K562 (cell line): ENCODE measurements around the gene SPRY2. TPM values are rescaled to one million over a fixed set of nuclear protein-coding genes. Genes with fewer than 3 reads are reported as not detected.

Experiments used
- BCOR ChIP-seq: fragments of 450-650 bp; IDR thresholded peaks from 2 replicates; pipeline ENCODE4 v1.6.1; 2016
- ELF2 ChIP-seq: fragments of 250-450 bp; sonication (Bioruptor Pico); IDR thresholded peaks from 2 replicates; pipeline ENCODE4 v1.5.0; 2021; ENCODE audit warnings: mild to moderate bottlenecking
- FOS ChIP-seq: IDR thresholded peaks from 3 replicates; pipeline ENCODE4 v1.6.1; 2011; ENCODE audit not compliant: insufficient read length; ENCODE audit errors: extremely low read depth
- FUS ChIP-seq: fragments of 200-400 bp; formaldehyde crosslinking; optimal IDR thresholded peaks from 2 replicates; pipeline ENCODE3; 2017; ENCODE audit warnings: low read depth, low read length
- HNRNPH1 ChIP-seq: fragments of 200-400 bp; formaldehyde crosslinking; optimal IDR thresholded peaks from 2 replicates; pipeline ENCODE3; 2017; ENCODE audit warnings: low read depth, mild to moderate bottlenecking, low read length, moderate library complexity
- HNRNPUL1 ChIP-seq: fragments of 200-400 bp; formaldehyde crosslinking; IDR thresholded peaks from 2 replicates; pipeline ENCODE4 v1.6.1; 2017; ENCODE audit warnings: low read length
- KAT7 ChIP-seq: sonication (generic); formaldehyde crosslinking; IDR thresholded peaks from 2 replicates; pipeline ENCODE4 v1.8.0; 2022; ENCODE audit warnings: missing genetic modification reagents, mild to moderate bottlenecking, borderline replicate concordance
- KLF6 ChIP-seq: fragments of 250-450 bp; sonication (Bioruptor Pico); IDR thresholded peaks from 2 replicates; pipeline ENCODE4 v1.4.0; 2020; ENCODE audit warnings: mild to moderate bottlenecking, moderate library complexity, borderline replicate concordance
- MECOM ChIP-seq: fragments of 250-450 bp; sonication (Bioruptor Pico); IDR thresholded peaks from 2 replicates; pipeline ENCODE4 v1.8.0; 2022; ENCODE audit warnings: inconsistent platforms
- NBN ChIP-seq: fragments of 450-650 bp; IDR thresholded peaks from 2 replicates; pipeline ENCODE4 v1.6.1; 2016; ENCODE audit warnings: low read depth, mild to moderate bottlenecking
- NFIC ChIP-seq: fragments of 450-650 bp; IDR thresholded peaks from 2 replicates; pipeline ENCODE4 v1.6.1; 2017; ENCODE audit warnings: mild to moderate bottlenecking, inconsistent platforms
- PRPF4 ChIP-seq: fragments of 200-400 bp; formaldehyde crosslinking; IDR thresholded peaks from one replicate; pipeline ENCODE4 v1.6.1; 2017; ENCODE audit warnings: low read length, low read depth, mild to moderate bottlenecking; ENCODE audit not compliant: insufficient read depth, poor library complexity, severe bottlenecking
- SAFB ChIP-seq: fragments of 200-400 bp; formaldehyde crosslinking; IDR thresholded peaks from 2 replicates; pipeline ENCODE4 v1.6.1; 2017; ENCODE audit warnings: low read depth, low read length, borderline replicate concordance
- SRSF7 ChIP-seq: fragments of 200-400 bp; formaldehyde crosslinking; optimal IDR thresholded peaks from 2 replicates; pipeline ENCODE3; 2017; ENCODE audit warnings: mild to moderate bottlenecking, low read depth, low read length
- ZC3H8 ChIP-seq: fragments of 450-650 bp; IDR thresholded peaks from 2 replicates; pipeline ENCODE4 v1.6.1; 2017
- ZFP36 ChIP-seq: fragments of 150-350 bp; IDR thresholded peaks from 2 replicates; pipeline ENCODE4 v1.6.1; 2018; ENCODE audit warnings: low read length, low read depth; ENCODE audit not compliant: partially characterized antibody
- ZNF140 ChIP-seq: fragments of 250-450 bp; sonication (Bioruptor Pico); IDR thresholded peaks from 2 replicates; pipeline ENCODE4 v1.8.0; 2021; ENCODE audit warnings: moderate library complexity, mild to moderate bottlenecking, inconsistent platforms
- ZNF41 ChIP-seq: fragments of 250-450 bp; sonication (Bioruptor Pico); conservative IDR thresholded peaks from 2 replicates; pipeline ENCODE4 v1.4.0; 2020; ENCODE audit warnings: mild to moderate bottlenecking
- ZNF707 ChIP-seq: fragments of 250-450 bp; sonication (Bioruptor Pico); conservative IDR thresholded peaks from 2 replicates; pipeline ENCODE4 v1.8.0; 2022; ENCODE audit warnings: inconsistent platforms, mild to moderate bottlenecking, moderate library complexity
- ZNF778 ChIP-seq: fragments of 450-650 bp; formaldehyde crosslinking; IDR thresholded peaks from 2 replicates; pipeline ENCODE4 v1.4.0; 2020; ENCODE audit warnings: mild to moderate bottlenecking, moderate library complexity
- polyA plus RNA-seq, 8 experiments: library from polyadenylated mRNA; depleted of rRNA in 4 of 8; stranded (reverse) in 5 of 8; unstranded in 3 of 8; fragments of >200 nt; fragmentation: Nextera tagmentation in 2 of 8; fragmentation: Illumina TruSeq in 1 of 8; extraction: Ambion mirVana in 2 of 8; extraction: Trizol in 1 of 8; gene quantifications; 2 replicates each; pipeline versions ENCODE4 v1.2.1 to v1.2.3, GENCODE V29; 2011 to 2014; ENCODE audit warnings: inconsistent platforms in 1 of 8, missing spikeins in 1 of 8
- total RNA-seq, 7 experiments: library from RNA; depleted of rRNA in 6 of 7; stranded (reverse); fragments of >200 nt in 6 of 7; fragmentation: Illumina TruSeq in 2 of 7; extraction: Trizol in 2 of 7; gene quantifications; 2 replicates each; pipeline versions ENCODE4 v1.2.1 to v1.2.3, GENCODE V29; 2011 to 2021; ENCODE audit warnings: low replicate concordance in 1 of 7
- TF ChIP-seq, protein P1 (sequence below): sonication (generic); IDR thresholded peaks from 2 replicates; pipeline ENCODE4 v1.6.1; 2016
- TF ChIP-seq, protein P2 (sequence below): sonication (generic); formaldehyde crosslinking; IDR thresholded peaks from 2 replicates; pipeline ENCODE4 v1.4.0; 2020; ENCODE audit warnings: mild to moderate bottlenecking, missing genetic modification reagents
- TF ChIP-seq, protein P3 (sequence below), 2 experiments: IDR thresholded peaks; 2 replicates each; pipeline ENCODE4 v1.6.1; 2011; ENCODE audit warnings: borderline replicate concordance in 1 of 2, control low read depth in 1 of 2, low read depth in 1 of 2, low read length in 1 of 2, mild to moderate bottlenecking in 1 of 2, mixed read lengths in 1 of 2, moderate library complexity in 1 of 2; ENCODE audit not compliant: insufficient read depth in 1 of 2, insufficient read length in 1 of 2, poor library complexity in 1 of 2, severe bottlenecking in 1 of 2; ENCODE audit errors: extremely low read depth in 1 of 2
- TF ChIP-seq, protein P4 (sequence below): fragments of 200-800 bp; sonication (Bioruptor generic); IDR thresholded peaks from 2 replicates; pipeline ENCODE4 v1.6.1; 2017; ENCODE audit warnings: missing genetic modification characterization, missing compliant biosample characterization

SPRY2 gene
- total and polyA plus RNA-seq, 9 of the 15 experiments (the other 6 are each of a cell fraction or from before 2014, with no cell fraction given), result 1.8 to 7.8 (median 3.4) TPM

DNA sequence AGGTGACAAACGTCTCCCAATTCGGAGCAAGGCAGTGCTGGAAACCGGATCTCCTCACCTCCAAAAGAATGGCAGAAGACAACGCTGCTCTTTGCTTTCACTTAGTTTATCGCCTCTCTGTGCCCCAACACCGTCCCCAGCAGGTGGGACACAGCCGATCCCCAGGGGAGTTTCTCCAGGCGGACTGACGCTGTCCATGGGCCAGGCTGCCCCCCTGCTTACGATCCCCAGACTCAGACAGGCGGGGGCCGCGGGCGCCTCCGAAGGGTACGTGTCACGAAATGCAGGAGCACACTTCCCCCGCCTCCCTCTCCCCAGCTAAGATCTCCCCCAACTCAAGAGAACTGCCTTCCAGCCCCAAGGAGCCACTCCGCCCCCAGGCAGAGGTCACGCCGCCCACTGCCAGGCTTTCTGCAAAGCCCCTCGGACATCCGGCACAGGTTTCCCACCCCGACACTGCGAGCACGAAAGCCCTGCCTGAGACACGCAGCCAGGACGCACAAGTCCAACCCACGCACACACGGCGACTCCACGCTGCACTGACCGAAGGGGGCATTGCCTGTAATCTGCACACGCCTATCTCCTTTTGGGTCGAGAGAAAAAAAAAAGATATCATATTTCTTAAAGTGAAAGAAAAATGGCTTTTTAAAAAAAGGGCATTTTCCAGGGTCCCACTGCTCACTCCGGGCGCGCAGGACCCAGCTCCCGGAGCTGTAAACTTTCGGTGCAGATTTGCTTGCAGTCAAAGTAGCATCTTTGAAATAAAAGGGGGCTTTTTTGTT lies 2.0 kb downstream of the SPRY2 start (continued):
- TF ChIP-seq, protein P1, sequence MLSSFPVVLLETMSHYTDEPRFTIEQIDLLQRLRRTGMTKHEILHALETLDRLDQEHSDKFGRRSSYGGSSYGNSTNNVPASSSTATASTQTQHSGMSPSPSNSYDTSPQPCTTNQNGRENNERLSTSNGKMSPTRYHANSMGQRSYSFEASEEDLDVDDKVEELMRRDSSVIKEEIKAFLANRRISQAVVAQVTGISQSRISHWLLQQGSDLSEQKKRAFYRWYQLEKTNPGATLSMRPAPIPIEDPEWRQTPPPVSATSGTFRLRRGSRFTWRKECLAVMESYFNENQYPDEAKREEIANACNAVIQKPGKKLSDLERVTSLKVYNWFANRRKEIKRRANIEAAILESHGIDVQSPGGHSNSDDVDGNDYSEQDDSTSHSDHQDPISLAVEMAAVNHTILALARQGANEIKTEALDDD, result no peak
- TF ChIP-seq HNRNPH1 (no peak), ZNF707 (CRISPR knock-in tag) (no peak), KAT7 (CRISPR knock-in tag) (no peak), NFIC (no peak), FOS (no peak), ZNF41 (CRISPR knock-in tag) (no peak), PRPF4 (no peak), ZC3H8 (no peak), FUS (no peak), MECOM (CRISPR knock-in tag) (no peak), BCOR (no peak), KLF6 (no peak), SAFB (peak; percentile 56; the same call in 1 of the 2 replicates), ZNF140 (CRISPR knock-in tag) (no peak), ZFP36 (no peak), SRSF7 (no peak), NBN (no peak), HNRNPUL1 (no peak), ZNF778 (CRISPR knock-in tag) (no peak), ELF2 (CRISPR knock-in tag) (no peak)
- TF ChIP-seq, protein P2, sequence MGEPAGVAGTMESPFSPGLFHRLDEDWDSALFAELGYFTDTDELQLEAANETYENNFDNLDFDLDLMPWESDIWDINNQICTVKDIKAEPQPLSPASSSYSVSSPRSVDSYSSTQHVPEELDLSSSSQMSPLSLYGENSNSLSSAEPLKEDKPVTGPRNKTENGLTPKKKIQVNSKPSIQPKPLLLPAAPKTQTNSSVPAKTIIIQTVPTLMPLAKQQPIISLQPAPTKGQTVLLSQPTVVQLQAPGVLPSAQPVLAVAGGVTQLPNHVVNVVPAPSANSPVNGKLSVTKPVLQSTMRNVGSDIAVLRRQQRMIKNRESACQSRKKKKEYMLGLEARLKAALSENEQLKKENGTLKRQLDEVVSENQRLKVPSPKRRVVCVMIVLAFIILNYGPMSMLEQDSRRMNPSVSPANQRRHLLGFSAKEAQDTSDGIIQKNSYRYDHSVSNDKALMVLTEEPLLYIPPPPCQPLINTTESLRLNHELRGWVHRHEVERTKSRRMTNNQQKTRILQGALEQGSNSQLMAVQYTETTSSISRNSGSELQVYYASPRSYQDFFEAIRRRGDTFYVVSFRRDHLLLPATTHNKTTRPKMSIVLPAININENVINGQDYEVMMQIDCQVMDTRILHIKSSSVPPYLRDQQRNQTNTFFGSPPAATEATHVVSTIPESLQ (CRISPR knock-in tag), result no peak
- TF ChIP-seq, protein P3, sequence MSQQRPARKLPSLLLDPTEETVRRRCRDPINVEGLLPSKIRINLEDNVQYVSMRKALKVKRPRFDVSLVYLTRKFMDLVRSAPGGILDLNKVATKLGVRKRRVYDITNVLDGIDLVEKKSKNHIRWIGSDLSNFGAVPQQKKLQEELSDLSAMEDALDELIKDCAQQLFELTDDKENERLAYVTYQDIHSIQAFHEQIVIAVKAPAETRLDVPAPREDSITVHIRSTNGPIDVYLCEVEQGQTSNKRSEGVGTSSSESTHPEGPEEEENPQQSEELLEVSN (IDR thresholded peaks at IDR 0.05; ENCODE audit: borderline replicate concordance in 1 of 2, extremely low read depth in 1 of 2, insufficient read depth in 1 of 2, insufficient read length in 1 of 2, low read depth in 1 of 2, low read length in 1 of 2, poor library complexity in 1 of 2, severe bottlenecking in 1 of 2), result peak in 1 of 2 experiments; percentile 21
- TF ChIP-seq, protein P4, sequence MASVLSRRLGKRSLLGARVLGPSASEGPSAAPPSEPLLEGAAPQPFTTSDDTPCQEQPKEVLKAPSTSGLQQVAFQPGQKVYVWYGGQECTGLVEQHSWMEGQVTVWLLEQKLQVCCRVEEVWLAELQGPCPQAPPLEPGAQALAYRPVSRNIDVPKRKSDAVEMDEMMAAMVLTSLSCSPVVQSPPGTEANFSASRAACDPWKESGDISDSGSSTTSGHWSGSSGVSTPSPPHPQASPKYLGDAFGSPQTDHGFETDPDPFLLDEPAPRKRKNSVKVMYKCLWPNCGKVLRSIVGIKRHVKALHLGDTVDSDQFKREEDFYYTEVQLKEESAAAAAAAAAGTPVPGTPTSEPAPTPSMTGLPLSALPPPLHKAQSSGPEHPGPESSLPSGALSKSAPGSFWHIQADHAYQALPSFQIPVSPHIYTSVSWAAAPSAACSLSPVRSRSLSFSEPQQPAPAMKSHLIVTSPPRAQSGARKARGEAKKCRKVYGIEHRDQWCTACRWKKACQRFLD, result no peak
